Peyer's patch (tissue), 4 donors: ENCODE results near the gene MIA2. TPM values are rescaled to one million over a fixed set of nuclear protein-coding genes. Genes with fewer than 3 reads are reported as not detected.
"Not testable (repeated sequence)": the region's sequence is repeated elsewhere in the genome, so short reads cannot be mapped to it uniquely, and the experiment has no call there.

Experiments
- DNase-seq, 3 donors: peaks; one replicate each; pipeline ENCODE4 v3.0.0-alpha.2; 2017 to 2019
- H3K27ac ChIP-seq, 4 donors: fragments of 200-600 bp; sonication (generic); one replicate each; pipeline ENCODE4 v1.5.1; 2016 to 2019
- H3K27me3 ChIP-seq, 2 donors: fragments of 200-600 bp; sonication (generic); one replicate each; pipeline ENCODE4 v1.5.1; 2019
- H3K36me3 ChIP-seq, 3 donors: fragments of 200-600 bp; sonication (generic); one replicate each; pipeline ENCODE4 v1.5.1; 2016 to 2019
- H3K4me1 ChIP-seq, 4 donors: fragments of 200-600 bp; sonication (generic); one replicate each; pipeline ENCODE4 v1.5.1; 2016 to 2019
- H3K4me3 ChIP-seq, 4 donors: fragments of 200-600 bp; sonication (generic); 1 replicate in 3 of 4; 2 replicates in 1 of 4; pipeline ENCODE4 v1.5.1; 2016 to 2019; ENCODE audit warnings: mild to moderate bottlenecking in 1 of 4
- H3K9me3 ChIP-seq, 4 donors: fragments of 200-600 bp; sonication (generic); one replicate each; pipeline ENCODE4 v1.5.1; 2016 to 2019; ENCODE audit warnings: mild to moderate bottlenecking in 1 of 4
- POLR2A ChIP-seq, 2 donors: fragments of 450-650 bp; IDR thresholded peaks; one replicate each; pipeline ENCODE4 v1.5.1; 2017; ENCODE audit warnings: antibody characterized with exemption in 2 of 2, mild to moderate bottlenecking in 2 of 2, moderate library complexity in 2 of 2
- total RNA-seq, 4 donors: library from RNA; depleted of rRNA; stranded (reverse); fragments of >200 nt; gene quantifications; one replicate each; pipeline ENCODE4 v1.1.0, GENCODE V29; 2016
- TF ChIP-seq, protein P1 (sequence below), 6 experiments: fragments of 450-650 bp in 4 of 6; fragments of 200-600 bp in 2 of 6; sonication (generic) in 1 of 6; IDR thresholded peaks; one replicate each; pipeline ENCODE4 v1.5.1; 2017 to 2019; ENCODE audit warnings: antibody characterized with exemption in 6 of 6, mild to moderate bottlenecking in 3 of 6, moderate library complexity in 1 of 6

Gene MIA2
- total RNA-seq, 4 donors from 2014 or later: 44.6 to 143 (median 128) TPM

DNA sequence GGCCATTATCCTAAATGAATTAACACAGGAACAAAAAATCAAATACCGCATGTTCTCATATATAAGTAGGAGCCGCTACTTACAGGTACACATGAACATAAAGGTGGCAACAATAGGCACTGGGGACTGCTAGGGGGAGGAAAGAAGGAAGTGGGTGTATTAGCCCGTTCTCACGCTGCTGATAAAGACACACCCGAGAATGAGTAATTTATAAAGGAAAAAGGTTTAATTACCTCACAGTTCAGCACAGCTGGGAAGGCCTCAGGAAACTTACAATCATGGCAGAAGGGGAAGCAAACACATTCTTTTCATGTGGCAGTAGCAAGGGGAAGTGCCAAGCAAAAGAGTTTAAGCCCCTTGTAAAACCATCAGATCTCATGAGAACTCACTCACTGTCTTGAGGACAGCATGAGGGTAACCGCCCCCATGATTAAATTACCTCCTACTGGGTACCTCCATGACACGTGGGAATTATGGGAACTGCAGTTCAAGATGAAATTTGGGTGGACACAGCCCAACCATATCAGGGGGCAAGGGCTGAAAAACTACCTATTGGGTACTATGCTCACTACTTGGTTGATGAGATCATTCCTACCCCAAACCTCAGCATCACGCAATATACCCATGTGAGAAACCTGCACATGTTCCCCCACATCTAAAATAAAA lies 16.4 kb upstream of the MIA2 start:
- Histone ChIP-seq H3K27ac (peak overlapping the region in 1 of 4 donors; percentile 21), H3K36me3 (no peaks in the 10 kb centered on the region), H3K4me3 (no peak overlapping the region), H3K4me1 (no peaks in the 10 kb centered on the region), H3K9me3 (no peaks in the 10 kb centered on the region), H3K27me3 (no peaks in the 10 kb centered on the region)
- DNase-seq: no peak
- no peak for TF ChIP-seq POLR2A (IDR thresholded peaks at IDR 0.05)
- TF ChIP-seq, protein P1, sequence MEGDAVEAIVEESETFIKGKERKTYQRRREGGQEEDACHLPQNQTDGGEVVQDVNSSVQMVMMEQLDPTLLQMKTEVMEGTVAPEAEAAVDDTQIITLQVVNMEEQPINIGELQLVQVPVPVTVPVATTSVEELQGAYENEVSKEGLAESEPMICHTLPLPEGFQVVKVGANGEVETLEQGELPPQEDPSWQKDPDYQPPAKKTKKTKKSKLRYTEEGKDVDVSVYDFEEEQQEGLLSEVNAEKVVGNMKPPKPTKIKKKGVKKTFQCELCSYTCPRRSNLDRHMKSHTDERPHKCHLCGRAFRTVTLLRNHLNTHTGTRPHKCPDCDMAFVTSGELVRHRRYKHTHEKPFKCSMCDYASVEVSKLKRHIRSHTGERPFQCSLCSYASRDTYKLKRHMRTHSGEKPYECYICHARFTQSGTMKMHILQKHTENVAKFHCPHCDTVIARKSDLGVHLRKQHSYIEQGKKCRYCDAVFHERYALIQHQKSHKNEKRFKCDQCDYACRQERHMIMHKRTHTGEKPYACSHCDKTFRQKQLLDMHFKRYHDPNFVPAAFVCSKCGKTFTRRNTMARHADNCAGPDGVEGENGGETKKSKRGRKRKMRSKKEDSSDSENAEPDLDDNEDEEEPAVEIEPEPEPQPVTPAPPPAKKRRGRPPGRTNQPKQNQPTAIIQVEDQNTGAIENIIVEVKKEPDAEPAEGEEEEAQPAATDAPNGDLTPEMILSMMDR (IDR thresholded peaks at IDR 0.05): no peak

DNA sequence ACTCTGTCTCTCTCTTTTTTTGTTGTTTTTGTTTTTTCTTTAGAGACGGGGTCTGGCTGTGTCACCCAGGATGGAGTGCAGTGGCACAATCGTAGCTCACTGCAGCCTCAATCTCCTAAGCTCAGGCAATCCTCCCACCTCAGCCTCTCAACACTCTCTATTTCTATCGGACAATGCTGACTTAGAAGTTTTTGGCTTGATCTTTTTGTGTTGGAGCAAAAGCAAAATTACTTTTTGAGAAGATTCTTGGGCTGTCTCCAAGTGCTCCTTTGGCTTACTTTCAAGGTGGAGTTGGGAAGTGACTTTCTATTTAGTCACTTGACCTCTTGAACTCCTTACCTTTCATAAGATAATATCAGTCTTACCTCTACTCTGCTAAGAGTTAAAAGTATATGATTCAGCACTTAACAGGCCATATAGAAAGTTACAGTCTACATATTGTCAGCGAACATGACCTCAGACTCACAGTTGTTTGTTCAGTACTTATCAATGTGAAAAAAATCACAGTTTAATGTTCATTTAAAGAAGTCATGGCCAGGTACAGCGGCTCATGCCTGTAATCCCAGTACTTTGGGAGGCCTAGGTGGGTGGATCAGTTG lies 15.4 kb upstream of the MIA2 start:
- Histone ChIP-seq H3K27me3 (no peaks in the 10 kb centered on the region), H3K4me3 (no peak overlapping the region), H3K9me3 (no peaks in the 10 kb centered on the region), H3K4me1 (no peaks in the 10 kb centered on the region), H3K27ac (peak overlapping the region in 2 of 4 donors; percentile 27 to 44), H3K36me3 (no peaks in the 10 kb centered on the region)
- no peak for DNase-seq
- TF ChIP-seq, protein P1 (IDR thresholded peaks at IDR 0.05): no peak
- TF ChIP-seq POLR2A (IDR thresholded peaks at IDR 0.05): no peak

DNA sequence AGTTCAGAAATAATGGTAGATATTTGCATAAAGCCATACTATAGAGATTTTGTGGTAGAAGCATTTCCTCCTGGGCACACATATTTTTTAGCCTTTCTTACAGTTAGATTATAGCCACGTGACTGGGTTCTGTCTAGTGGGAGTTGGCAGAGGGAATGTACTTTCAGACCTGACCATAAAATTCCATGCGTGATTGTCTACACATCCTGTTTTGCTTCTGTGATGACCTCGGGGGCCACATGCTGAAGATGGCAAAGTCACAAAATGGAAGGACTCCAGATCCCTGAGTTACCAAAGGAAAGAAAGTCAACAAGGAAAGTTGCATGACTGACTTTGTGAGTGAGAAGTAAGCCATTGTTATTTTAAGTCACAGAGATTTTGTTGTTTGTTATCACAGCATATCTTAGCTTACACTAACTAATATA lies 14.6 kb upstream of the MIA2 start:
- H3K27me3 ChIP-seq: no peaks in the 10 kb centered on the region
- TF ChIP-seq POLR2A (IDR thresholded peaks at IDR 0.05): no peak
- TF ChIP-seq, protein P1 (IDR thresholded peaks at IDR 0.05): no peak
- no peak overlapping the region for H3K27ac ChIP-seq
- no peak for DNase-seq
- no peak overlapping the region for H3K4me3 ChIP-seq
- H3K9me3 ChIP-seq: no peaks in the 10 kb centered on the region
- no peaks in the 10 kb centered on the region for H3K36me3 ChIP-seq
- H3K4me1 ChIP-seq: no peaks in the 10 kb centered on the region

DNA sequence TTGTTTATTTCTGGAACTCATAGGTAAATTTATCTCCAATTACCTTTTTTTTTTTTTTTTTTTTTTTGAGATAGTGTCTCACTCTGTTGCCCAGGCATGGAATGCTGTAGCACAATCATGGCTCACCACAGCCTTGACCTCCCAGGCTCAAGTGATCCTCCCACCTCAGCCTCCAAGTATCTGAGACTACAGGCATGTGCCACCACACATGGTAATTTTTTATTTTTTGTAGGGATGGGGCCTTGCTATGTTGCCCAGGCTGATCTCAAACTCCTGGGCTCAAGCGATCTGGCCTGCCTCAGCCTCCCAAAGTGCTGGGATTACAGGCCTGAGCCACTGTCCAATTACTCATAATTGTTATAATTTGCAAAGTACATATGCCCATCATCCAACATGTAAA lies 13.2 kb upstream of the MIA2 start:
- H3K4me1 ChIP-seq, H3K36me3 ChIP-seq, H3K4me3 ChIP-seq, H3K27me3 ChIP-seq, DNase-seq, H3K9me3 ChIP-seq, H3K27ac ChIP-seq: not testable (repeated sequence)

DNA sequence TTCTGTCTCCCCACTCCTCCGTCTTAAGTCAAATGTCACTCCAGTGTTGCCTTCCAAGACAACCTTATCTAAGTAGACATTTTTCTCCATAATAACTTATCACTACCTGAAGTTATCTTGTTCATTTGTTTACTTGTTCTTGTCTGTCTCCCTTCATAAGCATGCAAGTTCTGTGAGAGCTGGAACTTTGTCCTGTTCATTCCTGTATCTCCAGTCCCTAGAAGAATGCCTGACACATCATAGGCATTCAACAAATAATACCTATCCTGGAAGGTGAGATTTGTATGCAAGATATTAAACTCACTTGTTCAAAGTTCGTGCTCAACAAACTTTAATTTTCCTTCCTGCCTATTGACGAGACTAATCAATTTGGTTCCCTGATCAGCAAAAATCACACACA lies 5.7 kb upstream of the MIA2 start:
- no peak for DNase-seq
- H3K27me3 ChIP-seq: no peaks in the 10 kb centered on the region

More for the DNA sequence above, 5.7 kb upstream of the MIA2 start:
- H3K9me3 ChIP-seq: no peaks in the 10 kb centered on the region
- H3K4me1 ChIP-seq: peaks cover 0 to 1% (median 0%) of the 10 kb centered on the region in 4 donors
- H3K4me3 ChIP-seq: no peak overlapping the region
- no peaks in the 10 kb centered on the region for H3K36me3 ChIP-seq
- TF ChIP-seq POLR2A (IDR thresholded peaks at IDR 0.05): no peak
- TF ChIP-seq, protein P1 (IDR thresholded peaks at IDR 0.05): no peak
- peak overlapping the region in 1 of 4 donors; percentile 25 for H3K27ac ChIP-seq
